C4-2B (cell line): ENCODE results near the gene CCDC87.

Source experiments
- ZFX ChIP-seq: fragments of 450-650 bp; IDR thresholded peaks from 2 replicates; pipeline ENCODE4 v1.6.1; 2017
- TF ChIP-seq, protein P1 (sequence below): fragments of 450-650 bp; conservative IDR thresholded peaks from 2 replicates; pipeline ENCODE4 v1.5.1; 2017; ENCODE audit warnings: mild to moderate bottlenecking

DNA sequence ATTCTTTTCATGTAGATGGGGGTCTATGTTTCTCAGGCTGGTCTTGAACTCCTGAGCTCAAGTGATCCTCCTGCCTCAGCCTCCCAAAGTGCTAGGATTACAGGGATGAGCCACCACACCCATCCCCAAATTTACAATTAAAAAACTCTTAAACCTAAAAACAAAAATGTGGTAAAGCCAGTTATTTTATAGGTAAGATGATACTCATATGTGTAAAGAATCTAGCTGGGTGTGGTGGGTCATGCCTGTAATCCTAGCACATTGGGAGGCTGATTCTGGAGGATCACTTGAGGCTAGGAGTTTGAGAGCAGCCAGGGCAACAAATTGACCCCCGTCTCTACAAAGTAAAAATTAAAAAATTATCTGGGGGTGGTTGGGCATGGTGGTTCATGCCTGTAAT, 19.6 kb upstream of the CCDC87 start:
- TF ChIP-seq, protein P1, sequence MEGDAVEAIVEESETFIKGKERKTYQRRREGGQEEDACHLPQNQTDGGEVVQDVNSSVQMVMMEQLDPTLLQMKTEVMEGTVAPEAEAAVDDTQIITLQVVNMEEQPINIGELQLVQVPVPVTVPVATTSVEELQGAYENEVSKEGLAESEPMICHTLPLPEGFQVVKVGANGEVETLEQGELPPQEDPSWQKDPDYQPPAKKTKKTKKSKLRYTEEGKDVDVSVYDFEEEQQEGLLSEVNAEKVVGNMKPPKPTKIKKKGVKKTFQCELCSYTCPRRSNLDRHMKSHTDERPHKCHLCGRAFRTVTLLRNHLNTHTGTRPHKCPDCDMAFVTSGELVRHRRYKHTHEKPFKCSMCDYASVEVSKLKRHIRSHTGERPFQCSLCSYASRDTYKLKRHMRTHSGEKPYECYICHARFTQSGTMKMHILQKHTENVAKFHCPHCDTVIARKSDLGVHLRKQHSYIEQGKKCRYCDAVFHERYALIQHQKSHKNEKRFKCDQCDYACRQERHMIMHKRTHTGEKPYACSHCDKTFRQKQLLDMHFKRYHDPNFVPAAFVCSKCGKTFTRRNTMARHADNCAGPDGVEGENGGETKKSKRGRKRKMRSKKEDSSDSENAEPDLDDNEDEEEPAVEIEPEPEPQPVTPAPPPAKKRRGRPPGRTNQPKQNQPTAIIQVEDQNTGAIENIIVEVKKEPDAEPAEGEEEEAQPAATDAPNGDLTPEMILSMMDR = no peak
- no peak for TF ChIP-seq ZFX
